K562 (cell line): ENCODE data around the gene BRPF1. TPM values are rescaled to one million over a fixed set of nuclear protein-coding genes. Genes with fewer than 3 reads are reported as not detected.

Experiments
- BRCA1 ChIP-seq, 2 experiments: fragments of 450-650 bp in 1 of 2; sonication (generic) in 1 of 2; formaldehyde crosslinking in 1 of 2; IDR thresholded peaks; 2 replicates each; pipeline versions ENCODE4 v1.5.0 to v1.6.1; 2017 to 2020; ENCODE audit warnings: mild to moderate bottlenecking in 1 of 2, missing genetic modification reagents in 1 of 2
- CHD2 ChIP-seq: IDR thresholded peaks from 2 replicates; pipeline ENCODE4 v1.6.1; 2011; ENCODE audit warnings: low read depth, low read length
- CREB5 ChIP-seq: fragments of 250-450 bp; sonication (Bioruptor Pico); IDR thresholded peaks from 2 replicates; pipeline ENCODE4 v1.5.0; 2020; ENCODE audit warnings: mild to moderate bottlenecking
- CREM ChIP-seq: IDR thresholded peaks from 2 replicates; pipeline ENCODE4 v1.6.1; 2014; ENCODE audit warnings: antibody characterized with exemption, low read depth
- DNMT1 ChIP-seq: fragments of 450-650 bp; IDR thresholded peaks from 2 replicates; pipeline ENCODE4 v1.6.1; 2016; ENCODE audit warnings: antibody characterized with exemption, mild to moderate bottlenecking
- FOXK2 ChIP-seq, 2 experiments: fragments of 450-650 bp; IDR thresholded peaks in 1 of 2; conservative IDR thresholded peaks in 1 of 2; 2 replicates each; pipeline ENCODE4 v1.6.1; 2016; ENCODE audit warnings: low read depth in 2 of 2, mild to moderate bottlenecking in 1 of 2
- HINFP ChIP-seq: fragments of 450-650 bp; conservative IDR thresholded peaks from 2 replicates; pipeline ENCODE4 v1.6.1; 2016; ENCODE audit warnings: missing genetic modification characterization, low read depth, mild to moderate bottlenecking, control low read depth, missing compliant biosample characterization
- KLF16 ChIP-seq: IDR thresholded peaks from 2 replicates; pipeline ENCODE4 v1.6.1; 2016; ENCODE audit warnings: antibody characterized with exemption
- MBD2 ChIP-seq: sonication (generic); IDR thresholded peaks from 2 replicates; pipeline ENCODE4 v1.6.1; 2016; ENCODE audit warnings: low read depth, borderline replicate concordance
- MECOM ChIP-seq: fragments of 250-450 bp; sonication (Bioruptor Pico); IDR thresholded peaks from 2 replicates; pipeline ENCODE4 v1.8.0; 2022; ENCODE audit warnings: inconsistent platforms
- NCOA6 ChIP-seq: fragments of 450-650 bp; IDR thresholded peaks from 2 replicates; pipeline ENCODE4 v1.6.1; 2017; ENCODE audit warnings: mild to moderate bottlenecking
- NFRKB ChIP-seq: fragments of 450-650 bp; IDR thresholded peaks from 2 replicates; pipeline ENCODE4 v1.6.1; 2016; ENCODE audit warnings: low read depth
- SAP30 ChIP-seq: fragments of 200-600 bp; sonication (generic); IDR thresholded peaks from 2 replicates; pipeline ENCODE4 v1.6.1; 2012; ENCODE audit warnings: borderline replicate concordance, low read depth, mild to moderate bottlenecking, moderate library complexity, low read length, control low read depth, inconsistent platforms; ENCODE audit not compliant: insufficient read depth, poor library complexity, severe bottlenecking
- SMARCA5 ChIP-seq: fragments of 450-650 bp; IDR thresholded peaks from 2 replicates; pipeline ENCODE4 v1.6.1; 2016
- SREBF1 ChIP-seq: fragments of 150-350 bp; IDR thresholded peaks from 2 replicates; pipeline ENCODE4 v1.6.1; 2014; ENCODE audit warnings: antibody characterized with exemption, low read depth, low read length, borderline replicate concordance
- TFE3 ChIP-seq: fragments of 450-650 bp; formaldehyde crosslinking; IDR thresholded peaks from 2 replicates; pipeline ENCODE4 v1.4.0; 2020; ENCODE audit warnings: mild to moderate bottlenecking, mixed read lengths
- ZBTB49 ChIP-seq: sonication (generic); formaldehyde crosslinking; IDR thresholded peaks from 2 replicates; pipeline ENCODE4 v1.8.0; 2022; ENCODE audit warnings: missing genetic modification reagents, mild to moderate bottlenecking, borderline replicate concordance
- ZKSCAN1 ChIP-seq: fragments of 150-350 bp; IDR thresholded peaks from 2 replicates; pipeline ENCODE4 v1.6.1; 2016; ENCODE audit warnings: low read depth, low read length
- polyA plus RNA-seq, 8 experiments: library from polyadenylated mRNA; depleted of rRNA in 4 of 8; stranded (reverse) in 5 of 8; unstranded in 3 of 8; fragments of >200 nt; fragmentation: Nextera tagmentation in 2 of 8; fragmentation: Illumina TruSeq in 1 of 8; extraction: Ambion mirVana in 2 of 8; extraction: Trizol in 1 of 8; gene quantifications; 2 replicates each; pipeline versions ENCODE4 v1.2.1 to v1.2.3, GENCODE V29; 2011 to 2014; ENCODE audit warnings: inconsistent platforms in 1 of 8, missing spikeins in 1 of 8
- total RNA-seq, 7 experiments: library from RNA; depleted of rRNA in 6 of 7; stranded (reverse); fragments of >200 nt in 6 of 7; fragmentation: Illumina TruSeq in 2 of 7; extraction: Trizol in 2 of 7; gene quantifications; 2 replicates each; pipeline versions ENCODE4 v1.2.1 to v1.2.3, GENCODE V29; 2011 to 2021; ENCODE audit warnings: low replicate concordance in 1 of 7
- TF ChIP-seq, protein P1 (sequence below): sonication (generic); formaldehyde crosslinking; IDR thresholded peaks from 2 replicates; pipeline ENCODE4 v1.8.0; 2023; ENCODE audit warnings: mild to moderate bottlenecking, missing genetic modification reagents
- TF ChIP-seq, protein P2 (sequence below): fragments of 250-450 bp; sonication (Bioruptor Pico); IDR thresholded peaks from 2 replicates; pipeline ENCODE4 v1.8.0; 2021; ENCODE audit warnings: moderate library complexity, mild to moderate bottlenecking, inconsistent platforms

Gene BRPF1
- total and polyA plus RNA-seq, 9 of the 15 experiments (the other 6 are each of a cell fraction or from before 2014, with no cell fraction given): 1.1 to 40.2 (median 23.5) TPM

DNA sequence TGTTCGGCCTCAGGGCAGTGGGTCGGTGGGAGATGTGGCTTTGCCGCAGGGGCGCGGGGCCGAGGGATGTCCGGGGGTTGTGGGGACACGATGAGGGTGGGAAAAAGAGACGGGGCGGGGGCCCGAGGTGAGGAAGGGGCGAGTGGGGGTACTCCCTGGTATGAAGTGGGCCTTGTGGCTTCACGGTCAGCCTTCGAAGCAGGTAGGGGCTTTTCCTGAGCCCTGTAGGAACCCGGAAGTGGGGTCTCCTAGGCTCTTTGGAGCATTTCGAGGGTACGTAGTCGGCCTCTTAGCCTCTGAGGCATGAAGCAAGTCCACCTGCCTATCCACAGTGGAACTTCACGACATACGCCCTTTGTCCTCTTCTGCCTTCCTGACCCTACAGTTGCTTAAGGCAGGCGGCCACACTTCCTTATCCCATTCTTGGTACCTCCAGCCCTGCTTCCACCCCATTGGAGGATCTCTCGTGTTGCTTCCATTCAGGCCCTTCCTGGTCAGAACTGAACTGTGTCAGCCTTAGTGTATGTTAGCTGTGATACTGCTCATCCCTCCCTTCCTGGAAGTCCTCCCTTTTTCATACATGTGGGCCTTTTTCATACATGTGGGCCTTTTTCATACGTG is 61.7 kb downstream of the BRPF1 start (continued):
- TF ChIP-seq, protein P1, sequence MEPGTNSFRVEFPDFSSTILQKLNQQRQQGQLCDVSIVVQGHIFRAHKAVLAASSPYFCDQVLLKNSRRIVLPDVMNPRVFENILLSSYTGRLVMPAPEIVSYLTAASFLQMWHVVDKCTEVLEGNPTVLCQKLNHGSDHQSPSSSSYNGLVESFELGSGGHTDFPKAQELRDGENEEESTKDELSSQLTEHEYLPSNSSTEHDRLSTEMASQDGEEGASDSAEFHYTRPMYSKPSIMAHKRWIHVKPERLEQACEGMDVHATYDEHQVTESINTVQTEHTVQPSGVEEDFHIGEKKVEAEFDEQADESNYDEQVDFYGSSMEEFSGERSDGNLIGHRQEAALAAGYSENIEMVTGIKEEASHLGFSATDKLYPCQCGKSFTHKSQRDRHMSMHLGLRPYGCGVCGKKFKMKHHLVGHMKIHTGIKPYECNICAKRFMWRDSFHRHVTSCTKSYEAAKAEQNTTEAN (CRISPR knock-in tag): no peak; the same call in 1 of the 2 replicates
- no peak for TF ChIP-seq NCOA6
- no peak for TF ChIP-seq CREB5 (CRISPR knock-in tag)
- peak; percentile 80 for TF ChIP-seq ZKSCAN1
- TF ChIP-seq SAP30: peak; percentile 84
- TF ChIP-seq, protein P2, sequence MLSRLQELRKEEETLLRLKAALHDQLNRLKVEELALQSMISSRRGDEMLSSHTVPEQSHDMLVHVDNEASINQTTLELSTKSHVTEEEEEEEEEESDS (CRISPR knock-in tag): no peak
- no peak for TF ChIP-seq MECOM
- TF ChIP-seq SREBF1: no peak
- TF ChIP-seq ZBTB49 (CRISPR knock-in tag): peak; percentile 63; the same call in 1 of the 2 replicates
- TF ChIP-seq BRCA1 (IDR thresholded peaks at IDR 0.05): no peak
- TF ChIP-seq BRCA1 (CRISPR knock-in tag; IDR thresholded peaks at IDR 0.05): no peak
- no peak for TF ChIP-seq KLF16
- TF ChIP-seq CHD2: peak; percentile 41; the same call in 1 of the 2 replicates
- TF ChIP-seq MBD2: no peak
- TF ChIP-seq CREM: no peak
- TF ChIP-seq FOXK2 (conservative IDR thresholded peaks at IDR 0.05 in 1 of 2, IDR thresholded peaks at IDR 0.05 in 1 of 2; ENCODE audit: low read depth in 2 of 2): no peak
- TF ChIP-seq DNMT1: 0 out of 2 replicates have a peak, but pooled peaks have one; percentile 0
- TF ChIP-seq HINFP (tag): no peak
- TF ChIP-seq TFE3 (CRISPR knock-in tag): no peak
- peak; percentile 65; the same call in 1 of the 2 replicates for TF ChIP-seq NFRKB
- no peak for TF ChIP-seq SMARCA5
